OCI-LY1 (cell line): ENCODE results near the gene VPS4A.

ENCODE experiments used
- EZH2 ChIP-seq: fragments of 200-600 bp; sonication (generic), shearing (Covaris generic); IDR thresholded peaks from 2 replicates; pipeline ENCODE4 v1.8.0; 2017; ENCODE audit warnings: borderline replicate concordance, mixed run types, mild to moderate bottlenecking, antibody characterized with exemption, low read length, moderate library complexity, mixed read lengths
- TF ChIP-seq, protein P1 (sequence below): fragments of 200-600 bp; sonication (generic), shearing (Covaris generic); IDR thresholded peaks from 2 replicates; pipeline ENCODE4 v1.5.1; 2017; ENCODE audit warnings: mild to moderate bottlenecking, antibody characterized with exemption, low read length, moderate library complexity, mixed read lengths

- TF ChIP-seq, protein P1, sequence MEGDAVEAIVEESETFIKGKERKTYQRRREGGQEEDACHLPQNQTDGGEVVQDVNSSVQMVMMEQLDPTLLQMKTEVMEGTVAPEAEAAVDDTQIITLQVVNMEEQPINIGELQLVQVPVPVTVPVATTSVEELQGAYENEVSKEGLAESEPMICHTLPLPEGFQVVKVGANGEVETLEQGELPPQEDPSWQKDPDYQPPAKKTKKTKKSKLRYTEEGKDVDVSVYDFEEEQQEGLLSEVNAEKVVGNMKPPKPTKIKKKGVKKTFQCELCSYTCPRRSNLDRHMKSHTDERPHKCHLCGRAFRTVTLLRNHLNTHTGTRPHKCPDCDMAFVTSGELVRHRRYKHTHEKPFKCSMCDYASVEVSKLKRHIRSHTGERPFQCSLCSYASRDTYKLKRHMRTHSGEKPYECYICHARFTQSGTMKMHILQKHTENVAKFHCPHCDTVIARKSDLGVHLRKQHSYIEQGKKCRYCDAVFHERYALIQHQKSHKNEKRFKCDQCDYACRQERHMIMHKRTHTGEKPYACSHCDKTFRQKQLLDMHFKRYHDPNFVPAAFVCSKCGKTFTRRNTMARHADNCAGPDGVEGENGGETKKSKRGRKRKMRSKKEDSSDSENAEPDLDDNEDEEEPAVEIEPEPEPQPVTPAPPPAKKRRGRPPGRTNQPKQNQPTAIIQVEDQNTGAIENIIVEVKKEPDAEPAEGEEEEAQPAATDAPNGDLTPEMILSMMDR = no peak
- no peak for TF ChIP-seq EZH2
Measured at GRCh38 chr16:69301861-69302260, 9.3 kb upstream of the VPS4A start.
